Stomach smooth muscle (tissue), 2 donors: ENCODE data around the gene LDAH.

Experiments
- H3K27ac ChIP-seq: one replicate; pipeline ENCODE4 v1.7.0; 2013; ENCODE audit warnings: mild to moderate bottlenecking, low read length, inconsistent platforms
- H3K27me3 ChIP-seq, 2 donors: one replicate each; pipeline ENCODE4 v1.7.0; 2013; ENCODE audit warnings: low read length in 2 of 2; ENCODE audit not compliant: insufficient read depth in 2 of 2, control insufficient read depth in 1 of 2
- H3K36me3 ChIP-seq, 2 donors: one replicate each; pipeline ENCODE4 v1.7.0; 2013; ENCODE audit warnings: low read length in 2 of 2; ENCODE audit not compliant: control insufficient read depth in 2 of 2, insufficient read depth in 2 of 2
- H3K4me1 ChIP-seq: one replicate; pipeline ENCODE4 v1.7.0; 2013; ENCODE audit warnings: low read length; ENCODE audit not compliant: control insufficient read depth, insufficient read depth
- H3K4me3 ChIP-seq, 2 donors: one replicate each; pipeline ENCODE4 v1.7.0; 2013; ENCODE audit warnings: low read length in 2 of 2
- H3K9ac ChIP-seq, 2 donors: one replicate each; pipeline ENCODE4 v1.7.0; 2013; ENCODE audit warnings: low read length in 2 of 2, mild to moderate bottlenecking in 1 of 2
- H3K9me3 ChIP-seq, 2 donors: one replicate each; pipeline ENCODE4 v1.7.0; 2013; ENCODE audit warnings: low read length in 2 of 2; ENCODE audit not compliant: control insufficient read depth in 2 of 2
- donor health status: healthy.
- donor health status: Pancreatic carcinoma.

LDAH gene

DNA sequence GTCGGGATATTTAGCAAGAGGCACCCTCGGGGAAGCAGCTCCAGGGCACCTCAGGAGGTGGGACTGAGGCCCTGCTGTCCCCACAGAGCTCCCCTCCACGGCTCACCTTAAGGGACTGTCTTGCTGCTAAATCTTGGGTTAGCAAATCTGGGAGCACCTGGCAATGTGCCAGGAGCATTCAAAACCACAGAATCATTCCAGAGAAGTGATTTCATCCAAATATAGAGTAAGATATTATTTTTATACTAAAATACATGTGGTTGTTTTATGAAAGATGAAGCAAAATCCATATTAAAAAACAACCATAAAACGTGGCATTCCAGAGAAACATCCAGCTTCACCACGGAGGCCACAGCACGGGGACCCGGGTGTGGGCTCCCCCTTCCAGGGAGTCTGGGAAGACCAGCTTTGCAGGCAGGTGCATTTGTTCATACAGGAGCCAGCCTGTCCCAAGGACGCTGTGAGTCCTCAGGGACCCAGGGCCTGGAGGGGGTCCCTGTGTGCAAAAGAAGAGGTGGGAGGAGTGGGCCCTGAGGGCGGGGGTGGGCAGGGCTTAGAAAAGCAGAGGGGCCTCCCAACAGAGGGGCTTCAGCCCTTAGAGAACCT, 188.3 kb downstream of the LDAH start:
- Histone ChIP-seq H3K4me3 (peak overlapping the region in 1 of 2 donors; percentile 40), H3K9me3 (no peaks in the 10 kb centered on the region), H3K4me1 (peaks cover 94% of the 10 kb centered on the region), H3K9ac (peak overlapping the region; percentile 65 to 80), H3K27me3 (no peaks in the 10 kb centered on the region), H3K36me3 (peaks cover 5 to 18% of the 10 kb centered on the region in 2 donors), H3K27ac (peak overlapping the region; percentile 99)
